Activated T-cell treated with anti-CD3 and anti-CD28 coated beads, Interleukin-2, amount 50 U/mL, for 4 hours (primary cell): Measurements from ENCODE around the gene CBLN3. TPM values are rescaled to one million over a fixed set of nuclear protein-coding genes. Genes with fewer than 3 reads are reported as not detected.
"Not testable (repeated sequence)": the region's sequence is repeated elsewhere in the genome, so short reads cannot be mapped to it uniquely, and the experiment has no call there.

Experiments
- ATAC-seq, 2 donors: fragments of 200-7000 bp; cut with Tn5 transposase; one replicate each; pipeline ENCODE4 v1.10.0; 2021
- DNase-seq: peaks from one replicate; pipeline ENCODE4 v3.0.0-alpha.2; 2020
- H3K27me3 Mint-ChIP-seq: one replicate; pipeline ENCODE4 v1.8.0; 2021; ENCODE audit warnings: low read depth, mixed read lengths
- H3K36me3 Mint-ChIP-seq: one replicate; pipeline ENCODE4 v1.8.0; 2022; ENCODE audit warnings: mixed read lengths; ENCODE audit not compliant: insufficient read depth
- H3K4me1 Mint-ChIP-seq: one replicate; pipeline ENCODE4 v1.8.0; 2021; ENCODE audit warnings: low read depth, mixed read lengths
- H3K4me3 Mint-ChIP-seq: one replicate; pipeline ENCODE4 v1.8.0; 2021; ENCODE audit warnings: mild to moderate bottlenecking, moderate library complexity, mixed read lengths
- H3K9me3 Mint-ChIP-seq: one replicate; pipeline ENCODE4 v1.8.0; 2021; ENCODE audit warnings: mixed read lengths
- total RNA-seq, 3 donors: library from RNA; stranded (reverse); gene quantifications; one replicate each; pipeline ENCODE4 v1.2.1, GENCODE V29; 2021

The CBLN3 gene
- total RNA-seq, 3 donors from 2014 or later, result 3.1 to 5.6 (median 3.6) TPM

DNA sequence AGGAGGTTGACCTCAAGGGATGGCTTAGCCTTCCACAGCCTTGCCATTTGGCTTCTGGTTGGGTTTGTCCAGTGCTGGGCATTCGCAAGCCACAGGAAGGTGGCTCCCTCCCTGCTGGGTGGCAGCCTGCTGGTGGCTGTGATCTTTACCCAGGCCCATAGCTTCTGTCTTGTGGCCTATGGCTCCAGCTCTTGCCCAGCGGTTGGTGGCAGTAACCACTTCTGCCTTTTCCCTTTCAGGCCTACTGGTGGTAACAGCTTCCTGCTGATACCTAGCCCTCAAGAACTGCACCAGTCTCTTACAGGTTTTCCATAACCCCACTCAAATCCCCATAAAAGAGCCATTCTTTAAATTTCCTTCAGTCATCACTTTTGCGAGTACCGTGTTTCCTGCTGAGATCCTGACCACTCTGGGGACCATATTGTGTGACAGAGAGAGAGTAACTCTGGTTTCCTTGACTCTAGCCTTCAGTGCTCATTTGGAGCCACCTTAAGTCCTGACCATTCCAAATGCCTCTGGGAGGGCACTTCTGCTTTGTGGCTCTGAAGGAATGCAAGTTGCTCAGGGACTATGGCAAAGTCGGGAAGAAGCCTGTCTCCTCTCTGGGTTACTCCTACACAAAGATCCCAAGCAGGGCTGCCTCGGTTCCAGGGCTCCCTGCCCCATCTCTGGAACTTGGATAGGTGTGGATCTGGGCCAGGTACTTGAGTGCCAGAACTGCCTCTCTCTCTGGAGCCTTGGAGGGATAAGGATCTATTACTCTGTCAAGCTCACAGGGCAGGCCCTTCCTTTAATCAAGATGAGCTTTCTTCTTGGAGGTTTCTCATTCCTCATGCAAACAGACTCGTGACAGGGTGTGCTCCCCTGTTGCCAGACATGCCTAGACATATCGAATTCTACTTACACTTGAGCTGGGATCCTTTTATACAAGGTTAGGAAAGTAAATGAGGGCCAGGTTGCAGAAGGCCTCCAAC is 33.6 kb downstream of the CBLN3 start:
- Mint-ChIP-seq H3K27me3 (peaks cover 19% of the 10 kb centered on the region), H3K4me1 (peaks cover 9% of the 10 kb centered on the region), H3K4me3 (no peak overlapping the region), H3K36me3 (no peaks in the 10 kb centered on the region), H3K9me3 (no peaks in the 10 kb centered on the region)
- DNase-seq, result no peak
- ATAC-seq, result no peak

DNA sequence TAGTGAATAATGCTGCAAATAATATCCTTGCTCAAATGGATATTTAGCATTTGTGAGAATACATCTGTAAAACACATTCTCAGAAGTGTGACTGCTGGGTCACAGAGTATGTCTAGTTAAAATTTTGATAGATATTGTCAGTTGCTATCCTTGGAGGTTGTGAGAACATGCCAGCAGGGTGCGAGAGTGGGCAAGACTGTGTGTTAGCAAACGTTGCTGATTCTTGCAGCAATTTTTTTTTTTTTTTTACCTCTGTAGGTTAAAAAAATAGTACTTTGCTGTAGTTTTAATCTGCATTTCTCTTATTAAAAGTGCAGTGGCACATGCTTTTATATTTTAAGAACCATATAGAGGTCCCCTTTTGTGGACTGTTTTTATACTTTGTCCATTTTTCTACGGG is 35.2 kb downstream of the CBLN3 start:
- peaks cover 2% of the 10 kb centered on the region for H3K4me1 Mint-ChIP-seq
- no peak overlapping the region for H3K4me3 Mint-ChIP-seq
- ATAC-seq (no peak), DNase-seq (no peak)
- peaks cover 21% of the 10 kb centered on the region for H3K27me3 Mint-ChIP-seq
- H3K9me3 Mint-ChIP-seq, result no peaks in the 10 kb centered on the region
- H3K36me3 Mint-ChIP-seq, result no peaks in the 10 kb centered on the region

GRCh38 chr14:24392325-24393091 is 37.0 kb downstream of the CBLN3 start:
- no peaks in the 10 kb centered on the region for H3K4me1 Mint-ChIP-seq
- H3K9me3 Mint-ChIP-seq, result no peaks in the 10 kb centered on the region
- H3K4me3 Mint-ChIP-seq, result no peak overlapping the region
- peaks cover 21% of the 10 kb centered on the region for H3K27me3 Mint-ChIP-seq
- no peak for ATAC-seq
- DNase-seq, result no peak
- no peaks in the 10 kb centered on the region for H3K36me3 Mint-ChIP-seq

DNA sequence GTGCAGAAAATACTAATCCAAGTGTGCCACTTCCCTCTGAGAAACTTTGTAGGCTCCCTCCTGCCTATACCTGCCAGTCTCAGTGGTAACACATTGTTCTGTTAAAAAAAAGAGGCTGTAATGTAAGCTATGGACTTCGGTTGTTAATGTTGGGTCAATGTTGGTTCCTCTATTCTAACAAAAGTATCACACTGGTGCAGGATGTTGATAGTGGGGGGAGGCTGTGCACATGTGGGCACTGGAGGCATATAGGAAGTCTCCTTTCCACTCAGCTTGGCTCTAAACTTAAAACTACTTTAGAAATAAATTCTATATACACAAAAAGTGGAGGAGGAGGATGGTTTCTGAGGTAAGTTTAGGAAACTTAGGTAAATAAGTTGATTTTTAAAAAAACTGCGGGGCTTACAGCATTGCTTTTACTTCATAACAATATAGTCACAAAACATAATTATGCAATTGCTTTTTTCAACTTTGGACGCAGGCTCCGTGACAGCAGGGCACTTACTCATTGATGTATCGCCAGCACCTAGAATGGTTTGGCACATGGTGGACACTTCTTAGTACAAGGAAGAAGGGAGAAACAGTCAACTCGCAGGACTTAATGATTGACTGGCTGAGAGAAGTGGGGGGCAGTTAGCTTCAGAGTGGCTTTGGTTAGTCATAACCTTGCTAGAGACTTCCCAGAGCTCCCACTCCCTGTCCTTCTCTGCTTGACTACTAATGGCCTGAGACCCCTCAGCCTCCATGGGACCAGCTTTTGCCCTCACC is 38.6 kb downstream of the CBLN3 start:
- H3K9me3 Mint-ChIP-seq, result no peaks in the 10 kb centered on the region
- no peaks in the 10 kb centered on the region for H3K36me3 Mint-ChIP-seq
- DNase-seq (no peak), ATAC-seq (no peak)
- no peaks in the 10 kb centered on the region for H3K4me1 Mint-ChIP-seq
- H3K27me3 Mint-ChIP-seq, result peaks cover 21% of the 10 kb centered on the region
- H3K4me3 Mint-ChIP-seq, result no peak overlapping the region

- DNase-seq, result no peak
- no peaks in the 10 kb centered on the region for H3K36me3 Mint-ChIP-seq
These were observed 40.1 kb downstream of the CBLN3 start for GRCh38 chr14:24389226-24389848.

DNA sequence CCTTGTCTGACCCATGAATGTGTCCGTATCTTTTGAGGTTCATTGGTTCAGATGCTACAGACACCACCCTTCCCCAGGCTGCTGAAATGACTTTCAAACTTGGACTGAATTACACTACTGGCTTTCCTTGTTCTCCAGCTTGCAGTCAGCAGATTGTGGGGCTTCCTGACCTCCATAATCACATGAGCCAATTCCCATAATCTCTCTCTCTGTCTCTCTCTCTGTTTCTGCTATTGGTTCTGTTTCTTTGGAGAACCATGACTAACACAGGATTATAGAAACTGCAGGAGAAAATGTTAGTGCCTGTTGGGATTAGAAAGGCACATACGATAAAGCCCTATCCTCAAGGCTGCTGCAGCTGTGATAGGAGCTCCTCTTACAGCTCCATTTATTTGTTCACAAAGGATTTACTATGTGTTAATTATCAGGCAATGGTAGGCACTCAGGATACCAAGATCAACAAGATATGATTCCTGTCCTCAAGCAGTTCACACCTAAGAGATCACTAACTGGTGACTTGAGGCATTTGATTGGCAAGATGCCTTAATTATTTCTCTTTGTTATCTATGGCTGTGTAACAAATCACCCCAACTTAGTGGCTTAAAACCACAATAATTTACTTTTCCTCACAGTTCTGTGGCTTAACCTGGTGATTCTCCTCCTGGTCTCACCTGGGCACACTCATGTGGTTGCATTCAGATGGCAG is 40.8 kb downstream of the CBLN3 start:
- Mint-ChIP-seq H3K4me1 (no peaks in the 10 kb centered on the region), H3K36me3 (no peaks in the 10 kb centered on the region), H3K4me3 (no peak overlapping the region), H3K27me3 (peaks cover 29% of the 10 kb centered on the region), H3K9me3 (no peaks in the 10 kb centered on the region)
- DNase-seq (no peak), ATAC-seq (no peak)

More at GRCh38 chr14:24389226-24389848, 40.1 kb downstream of the CBLN3 start:
- no peak for ATAC-seq
- no peak overlapping the region for H3K4me3 Mint-ChIP-seq
- no peaks in the 10 kb centered on the region for H3K4me1 Mint-ChIP-seq
- H3K9me3 Mint-ChIP-seq, result no peaks in the 10 kb centered on the region
- peaks cover 26% of the 10 kb centered on the region for H3K27me3 Mint-ChIP-seq

DNA sequence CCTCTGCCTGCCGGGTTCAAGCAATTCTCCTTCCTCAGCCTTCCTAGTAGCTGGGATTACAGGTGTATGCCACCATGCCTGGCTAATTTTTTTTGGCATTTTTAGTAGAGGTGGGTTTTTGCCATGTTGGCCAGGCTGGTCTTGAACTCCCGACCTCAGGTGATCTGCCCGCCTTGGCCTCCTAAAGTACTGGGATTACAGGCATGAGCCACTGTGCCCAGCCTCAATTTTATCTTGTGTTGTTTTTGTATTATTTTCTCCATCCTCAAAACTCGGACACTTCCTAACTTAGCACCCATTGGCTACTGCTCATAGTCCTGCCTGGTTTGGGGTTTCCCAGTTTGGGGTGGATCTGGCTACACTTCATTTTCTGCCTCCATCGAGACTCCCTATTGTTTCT is 41.9 kb downstream of the CBLN3 start:
- not testable (repeated sequence) for H3K36me3 Mint-ChIP-seq, H3K9me3 Mint-ChIP-seq, DNase-seq, H3K4me3 Mint-ChIP-seq, ATAC-seq, H3K4me1 Mint-ChIP-seq
- peaks cover 26% of the 10 kb centered on the region for H3K27me3 Mint-ChIP-seq

- Mint-ChIP-seq H3K36me3 (no peaks in the 10 kb centered on the region), H3K4me3 (no peak overlapping the region), H3K27me3 (peaks cover 22% of the 10 kb centered on the region), H3K9me3 (no peaks in the 10 kb centered on the region), H3K4me1 (no peaks in the 10 kb centered on the region)
- no peak for DNase-seq
- no peak for ATAC-seq
These were observed 42.5 kb downstream of the CBLN3 start for GRCh38 chr14:24387009-24387345.

DNA sequence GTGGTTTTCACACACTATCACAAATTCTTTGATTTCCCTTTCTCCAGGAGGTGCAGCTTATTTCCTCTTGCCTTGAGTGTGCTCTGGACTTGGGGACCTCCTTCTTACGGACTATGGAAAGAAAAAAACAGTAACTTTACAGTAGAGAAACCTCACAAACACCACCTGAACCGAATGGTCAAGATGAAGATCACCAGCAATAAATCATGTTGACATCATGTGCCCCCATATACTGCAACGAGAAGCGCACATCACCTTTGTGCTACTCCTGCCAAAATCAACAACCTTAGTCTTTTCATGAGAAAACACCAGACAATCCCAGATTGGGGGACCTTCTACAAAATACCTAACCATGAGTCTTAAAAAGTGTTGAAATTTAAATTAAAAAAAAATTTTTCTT is 43.9 kb downstream of the CBLN3 start:
- ATAC-seq (no peak), DNase-seq (no peak)
- H3K4me3 Mint-ChIP-seq, result no peak overlapping the region
- H3K9me3 Mint-ChIP-seq, result no peaks in the 10 kb centered on the region
- H3K36me3 Mint-ChIP-seq, result no peaks in the 10 kb centered on the region
- no peaks in the 10 kb centered on the region for H3K4me1 Mint-ChIP-seq
- H3K27me3 Mint-ChIP-seq, result peaks cover 11% of the 10 kb centered on the region

GRCh38 chr14:24384169-24384568 is 45.3 kb downstream of the CBLN3 start:
- Mint-ChIP-seq H3K36me3 (no peaks in the 10 kb centered on the region), H3K4me1 (no peaks in the 10 kb centered on the region), H3K27me3 (peaks cover 7% of the 10 kb centered on the region), H3K9me3 (no peaks in the 10 kb centered on the region), H3K4me3 (no peak overlapping the region)
- DNase-seq, result no peak
- no peak for ATAC-seq

- no peaks in the 10 kb centered on the region for H3K36me3 Mint-ChIP-seq
- peaks cover 7% of the 10 kb centered on the region for H3K27me3 Mint-ChIP-seq
- H3K9me3 Mint-ChIP-seq, result no peaks in the 10 kb centered on the region
- no peaks in the 10 kb centered on the region for H3K4me1 Mint-ChIP-seq
- no peak for DNase-seq
- no peak overlapping the region for H3K4me3 Mint-ChIP-seq
- no peak for ATAC-seq
These were observed 47.5 kb downstream of the CBLN3 start for GRCh38 chr14:24382064-24382371.

DNA sequence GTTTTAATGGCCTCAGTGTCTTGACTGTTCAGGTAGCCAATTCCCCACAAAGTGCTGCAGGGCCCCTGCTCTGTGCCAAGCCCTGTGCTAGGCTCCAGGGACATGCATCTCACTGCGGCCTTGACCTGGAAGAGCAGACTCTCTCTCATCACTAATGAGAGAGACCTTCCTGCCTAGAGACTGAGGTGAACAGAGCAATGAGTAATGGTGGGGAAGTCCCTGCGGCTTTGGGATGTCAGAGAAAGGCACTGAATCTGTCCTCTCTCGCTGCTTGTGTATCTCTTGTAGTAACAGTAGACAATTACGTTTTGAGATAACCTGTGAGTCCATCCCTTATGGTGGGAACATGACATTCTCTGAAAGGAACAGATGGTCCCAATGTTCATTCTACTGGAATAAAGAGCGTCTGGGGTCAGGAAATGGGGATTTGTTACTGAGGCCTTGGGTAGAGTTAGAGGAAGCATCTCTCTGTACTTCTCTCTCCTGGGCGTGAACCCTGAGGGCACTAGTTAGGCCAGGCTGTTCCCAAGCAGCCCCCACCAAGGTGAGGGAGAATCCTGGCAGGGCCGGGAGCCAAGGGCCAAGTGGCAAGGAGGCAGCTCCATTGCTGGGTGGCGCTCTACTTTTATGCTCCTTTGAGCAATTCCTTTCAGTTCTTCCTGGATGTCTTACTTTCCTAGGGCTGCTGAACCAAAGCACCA is 48.0 kb downstream of the CBLN3 start:
- Mint-ChIP-seq H3K4me3 (no peak overlapping the region), H3K9me3 (no peaks in the 10 kb centered on the region), H3K27me3 (peaks cover 7% of the 10 kb centered on the region), H3K4me1 (no peaks in the 10 kb centered on the region), H3K36me3 (no peaks in the 10 kb centered on the region)
- peak; percentile 57 to 61 for ATAC-seq
- DNase-seq, result no peak
